Smooth muscle cell (in vitro differentiated cells): ENCODE measurements around the gene AMIGO1. TPM values are rescaled to one million over a fixed set of nuclear protein-coding genes. Genes with fewer than 3 reads are reported as not detected.

ENCODE experiments used
- DNase-seq: peaks from one replicate; lab custom pipeline; 2025; ENCODE audit not compliant: unreplicated experiment; lab: John Stamatoyannopoulos, UW
- H2AFZ ChIP-seq: fragments of 200-600 bp; sonication (generic); 2 replicates; pipeline ENCODE4 v1.6.0; 2016; ENCODE audit warnings: antibody characterized with exemption, low read depth, mild to moderate bottlenecking
- H3F3A ChIP-seq: fragments of 200-600 bp; sonication (generic); 2 replicates; pipeline ENCODE4 v1.6.0; 2017; ENCODE audit warnings: antibody characterized with exemption, low read depth
- H3K27ac ChIP-seq: fragments of 200-600 bp; sonication (generic); 2 replicates; pipeline ENCODE4 v1.5.1; 2016; ENCODE audit warnings: low read depth, mild to moderate bottlenecking
- H3K27me3 ChIP-seq: fragments of 200-600 bp; sonication (generic); 2 replicates; pipeline ENCODE4 v1.6.1; 2016; ENCODE audit warnings: low read depth, mild to moderate bottlenecking
- H3K36me3 ChIP-seq: fragments of 200-600 bp; sonication (generic); 2 replicates; pipeline ENCODE4 v1.5.1; 2016; ENCODE audit warnings: low read depth
- H3K4me1 ChIP-seq: fragments of 200-600 bp; sonication (generic); 2 replicates; pipeline ENCODE4 v1.5.1; 2016; ENCODE audit warnings: low read depth
- H3K4me2 ChIP-seq: fragments of 200-600 bp; sonication (generic); 2 replicates; pipeline ENCODE4 v1.6.0; 2016; ENCODE audit warnings: mild to moderate bottlenecking
- H3K4me3 ChIP-seq: fragments of 200-600 bp; sonication (generic); 2 replicates; pipeline ENCODE4 v1.5.1; 2016; ENCODE audit warnings: mild to moderate bottlenecking
- H3K79me2 ChIP-seq: fragments of 200-600 bp; sonication (generic); 2 replicates; pipeline ENCODE4 v1.6.0; 2016; ENCODE audit warnings: low read depth, mild to moderate bottlenecking
- H3K9ac ChIP-seq: fragments of 200-600 bp; sonication (generic); 2 replicates; pipeline ENCODE4 v1.6.0; 2016; ENCODE audit warnings: low read depth
- H3K9me3 ChIP-seq: fragments of 200-600 bp; sonication (generic); replicated peaks from 2 replicates; pipeline ENCODE4 v1.5.1; 2016; ENCODE audit warnings: low read depth
- H4K20me1 ChIP-seq: fragments of 200-600 bp; sonication (generic); 2 replicates; pipeline ENCODE4 v1.6.0; 2016; ENCODE audit warnings: low read depth
- WGBS: methylation state at CpG from one replicate; pipeline ENCODE4 v1.1.7; 2016; ENCODE audit warnings: low lambda C conversion rate; 5-methylcytosine and 5-hydroxymethylcytosine counted together
- polyA plus RNA-seq: library from polyadenylated mRNA; unstranded; fragments of >200 nt; fragmentation: Nextera tagmentation; extraction: Ambion mirVana; gene quantifications from 2 replicates; pipeline ENCODE4 v1.2.1, GENCODE V29; 2016
- total RNA-seq: library from RNA; depleted of rRNA; stranded (reverse); fragments of >200 nt; gene quantifications from 2 replicates; pipeline ENCODE4 v1.2.3, GENCODE V29; 2014
- TF ChIP-seq, protein P1 (sequence below): fragments of 200-600 bp; sonication (generic); IDR thresholded peaks from 2 replicates; pipeline ENCODE4 v1.5.1; 2017; ENCODE audit warnings: borderline replicate concordance, mild to moderate bottlenecking, antibody characterized with exemption; ENCODE audit not compliant: insufficient read depth, poor library complexity, severe bottlenecking

Gene AMIGO1
- total and polyA plus RNA-seq, 2 experiments from 2014 or later: 0.99 to 1.4 TPM

GRCh38 chr1:109467301-109467777 is 42.2 kb downstream of the AMIGO1 start:
- Histone ChIP-seq H3K27me3 (peaks cover 92% of the 10 kb centered on the region), H2AFZ (no peak overlapping the region), H3K4me1 (peaks cover 4% of the 10 kb centered on the region), H4K20me1 (no peaks in the 10 kb centered on the region), H3K9ac (no peak overlapping the region), H3K36me3 (no peaks in the 10 kb centered on the region), H3K4me2 (peak overlapping the region; percentile 91), H3K27ac (no peak overlapping the region), H3K9me3 (no peaks in the 10 kb centered on the region), H3K4me3 (peak overlapping the region; percentile 50), H3K79me2 (no peaks in the 10 kb centered on the region), H3F3A (no peaks in the 10 kb centered on the region)
- no peak for DNase-seq
- 15% methylated on average over 23 of the region's 23 CpGs for WGBS
- TF ChIP-seq, protein P1, sequence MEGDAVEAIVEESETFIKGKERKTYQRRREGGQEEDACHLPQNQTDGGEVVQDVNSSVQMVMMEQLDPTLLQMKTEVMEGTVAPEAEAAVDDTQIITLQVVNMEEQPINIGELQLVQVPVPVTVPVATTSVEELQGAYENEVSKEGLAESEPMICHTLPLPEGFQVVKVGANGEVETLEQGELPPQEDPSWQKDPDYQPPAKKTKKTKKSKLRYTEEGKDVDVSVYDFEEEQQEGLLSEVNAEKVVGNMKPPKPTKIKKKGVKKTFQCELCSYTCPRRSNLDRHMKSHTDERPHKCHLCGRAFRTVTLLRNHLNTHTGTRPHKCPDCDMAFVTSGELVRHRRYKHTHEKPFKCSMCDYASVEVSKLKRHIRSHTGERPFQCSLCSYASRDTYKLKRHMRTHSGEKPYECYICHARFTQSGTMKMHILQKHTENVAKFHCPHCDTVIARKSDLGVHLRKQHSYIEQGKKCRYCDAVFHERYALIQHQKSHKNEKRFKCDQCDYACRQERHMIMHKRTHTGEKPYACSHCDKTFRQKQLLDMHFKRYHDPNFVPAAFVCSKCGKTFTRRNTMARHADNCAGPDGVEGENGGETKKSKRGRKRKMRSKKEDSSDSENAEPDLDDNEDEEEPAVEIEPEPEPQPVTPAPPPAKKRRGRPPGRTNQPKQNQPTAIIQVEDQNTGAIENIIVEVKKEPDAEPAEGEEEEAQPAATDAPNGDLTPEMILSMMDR: no peak

DNA sequence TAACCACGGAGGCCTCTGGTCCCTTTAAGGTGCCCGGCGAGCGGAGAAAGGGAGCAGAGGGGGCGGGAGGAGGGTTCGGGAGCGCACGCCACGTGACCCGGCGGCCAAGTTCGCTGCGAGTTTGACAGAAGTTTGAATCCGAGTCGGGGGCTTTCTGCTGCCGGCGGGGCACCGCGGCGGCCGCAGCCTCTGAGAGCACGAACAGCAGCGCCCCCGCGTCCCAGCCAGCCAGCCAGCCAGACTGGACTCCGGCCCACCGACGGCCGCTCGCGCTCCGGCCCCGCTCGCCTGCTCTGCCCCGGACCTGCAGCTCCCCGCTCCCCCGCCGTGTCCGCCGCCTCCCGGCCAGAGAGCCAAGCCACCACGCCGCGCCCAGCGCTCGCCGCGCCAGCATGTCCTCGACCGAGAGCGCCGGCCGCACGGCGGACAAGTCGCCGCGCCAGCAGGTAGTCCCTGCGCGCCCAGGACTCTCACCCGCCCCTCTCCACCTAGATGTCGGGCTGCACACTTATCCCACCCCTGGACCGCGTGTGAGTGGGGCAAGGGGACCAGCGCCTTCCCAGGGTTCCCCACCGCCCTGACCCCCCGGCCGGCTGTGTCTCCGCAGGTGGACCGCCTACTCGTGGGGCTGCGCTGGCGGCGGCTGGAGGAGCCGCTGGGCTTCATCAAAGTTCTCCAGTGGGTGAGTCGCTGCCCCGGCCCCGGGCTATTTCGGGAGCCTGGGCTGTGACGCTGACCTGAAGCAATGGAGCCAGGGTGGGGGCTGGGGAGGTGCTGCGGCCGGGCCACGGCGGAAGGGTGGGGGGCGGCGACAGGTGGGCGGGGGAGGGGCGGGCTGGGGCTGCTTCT is 42.9 kb downstream of the AMIGO1 start, which contains the start of gene SYPL2:
Gene SYPL2, plus strand, starts transcription at position 95 of the 849 bp plus-strand sequence. Its CDS starts 298 bp downstream, at position 393.
- TF ChIP-seq, protein P1: no peak
- Histone ChIP-seq H3K9ac (no peak within 1 kb of the TSS), H3K9me3 (no peaks in the 10 kb centered on the region), H4K20me1 (no peaks in the 10 kb centered on the region), H3K27ac (no peak within 1 kb of the TSS), H3K4me1 (peaks cover 4% of the 10 kb centered on the region), H2AFZ (peak within 1 kb of the TSS; percentile 81), H3K4me2 (peak within 1 kb of the TSS; percentile 91), H3K27me3 (peaks cover 93% of the 10 kb centered on the region), H3K4me3 (peak within 1 kb of the TSS; percentile 50), H3K36me3 (no peaks in the 10 kb centered on the region), H3K79me2 (no peaks in the 10 kb centered on the region), H3F3A (no peaks in the 10 kb centered on the region)
- 1% methylated on average over 33 of the region's 88 CpGs for WGBS
- no peak for DNase-seq

GRCh38 chr1:109466125-109466451 is 43.4 kb downstream of the AMIGO1 start:
- Histone ChIP-seq H3K27me3 (peaks cover 91% of the 10 kb centered on the region), H4K20me1 (no peaks in the 10 kb centered on the region), H3K79me2 (no peaks in the 10 kb centered on the region), H3K36me3 (no peaks in the 10 kb centered on the region), H3F3A (no peaks in the 10 kb centered on the region), H3K9ac (no peak overlapping the region), H3K4me2 (peak overlapping the region; percentile 91), H3K4me1 (peaks cover 4% of the 10 kb centered on the region), H2AFZ (peak overlapping the region; percentile 81), H3K9me3 (no peaks in the 10 kb centered on the region), H3K4me3 (peak overlapping the region; percentile 50), H3K27ac (no peak overlapping the region)
- 5% methylated on average over 17 of the region's 24 CpGs for WGBS
- TF ChIP-seq, protein P1: no peak
- no peak for DNase-seq
